ENCODE data around the gene SMAD6.
"Not testable (repeated sequence)": the region's sequence is repeated elsewhere in the genome, so short reads cannot be mapped to it uniquely, and the experiment has no call there.

SMAD6 gene

GRCh38 chr15:66677336-66677735 is 24.7 kb upstream of the SMAD6 start:
- no peak for DNase-seq

- no peak for DNase-seq
These were observed 22.9 kb upstream of the SMAD6 start for GRCh38 chr15:66679061-66679656.

- no peak for DNase-seq
These were observed 22.4 kb upstream of the SMAD6 start for GRCh38 chr15:66679657-66680108.

- no peak for DNase-seq
These were observed 21.5 kb upstream of the SMAD6 start for GRCh38 chr15:66680502-66680901.

GRCh38 chr15:66681395-66681794 is 20.6 kb upstream of the SMAD6 start:
- DNase-seq, result no peak

GRCh38 chr15:66682246-66682645 is 19.8 kb upstream of the SMAD6 start:
- no peak for DNase-seq

- no peak for DNase-seq
These were observed 19.2 kb upstream of the SMAD6 start for GRCh38 chr15:66682865-66683264.

GRCh38 chr15:66684136-66684681 is 17.8 kb upstream of the SMAD6 start:
- no peak for DNase-seq

GRCh38 chr15:66685638-66686150 is 16.3 kb upstream of the SMAD6 start:
- no peak for DNase-seq

- DNase-seq, result not testable (repeated sequence)
These were observed 11.1 kb upstream of the SMAD6 start for GRCh38 chr15:66690912-66691311.

GRCh38 chr15:66691727-66692126 is 10.3 kb upstream of the SMAD6 start:
- no peak for DNase-seq

- DNase-seq, result no peak
These were observed 9.6 kb upstream of the SMAD6 start for GRCh38 chr15:66692391-66692790.

GRCh38 chr15:66692808-66693596 is 9.0 kb upstream of the SMAD6 start:
- DNase-seq, result no peak

- DNase-seq, result no peak
These were observed 5.3 kb upstream of the SMAD6 start for GRCh38 chr15:66696770-66697169.

GRCh38 chr15:66698318-66698961 is 3.6 kb upstream of the SMAD6 start:
- DNase-seq, result no peak

- no peak for DNase-seq
These were observed 3.1 kb upstream of the SMAD6 start for GRCh38 chr15:66698971-66699370.

- no peak for DNase-seq
These were observed 1.6 kb upstream of the SMAD6 start for GRCh38 chr15:66700412-66700801.

- DNase-seq, result peak; percentile 94
These were observed 1.1 kb upstream of the SMAD6 start for GRCh38 chr15:66700802-66701421.

- DNase-seq, result peak; percentile 72
These were observed 508 bp upstream of the SMAD6 start for GRCh38 chr15:66701422-66702034.

GRCh38 chr15:66702787-66703539 is 927 bp downstream of the SMAD6 start:
- peak; percentile 60 for DNase-seq

- peak; percentile 61 for DNase-seq
These were observed 1.5 kb downstream of the SMAD6 start for GRCh38 chr15:66703540-66703941.
